ENCODE measurements around the gene ZFHX2.

Gene ZFHX2

GRCh38 chr14:23577004-23577681, 25.6 kb upstream of the ZFHX2 start:
- TF ChIP-seq EP300 (IDR thresholded peaks at IDR 0.05; ENCODE audit: borderline replicate concordance) (no peak), TCF12 (IDR thresholded peaks at IDR 0.05; ENCODE audit: low read depth) (no peak), CREB1 (IDR thresholded peaks at IDR 0.05; ENCODE audit: low read depth) (no peak), TAF1 (IDR thresholded peaks at IDR 0.05; ENCODE audit: low read depth) (no peak), REST (IDR thresholded peaks at IDR 0.05; ENCODE audit: low read depth) (no peak)

GRCh38 chr14:23573384-23574015, 21.9 kb upstream of the ZFHX2 start:
- TF ChIP-seq YY1 (IDR thresholded peaks at IDR 0.05; ENCODE audit: low read depth) (no peak), ZBTB7A (IDR thresholded peaks at IDR 0.05; ENCODE audit: low read depth) (no peak), EGR1 (IDR thresholded peaks at IDR 0.05) (no peak), FOXM1 (IDR thresholded peaks at IDR 0.05; ENCODE audit: borderline replicate concordance, low read depth) (no peak)

- TF ChIP-seq NFIC (IDR thresholded peaks at IDR 0.05) (no peak), CEBPB (IDR thresholded peaks at IDR 0.05) (no peak), FOXM1 (IDR thresholded peaks at IDR 0.05; ENCODE audit: borderline replicate concordance, low read depth) (no peak), MAX (IDR thresholded peaks at IDR 0.05) (no peak), CREB1 (IDR thresholded peaks at IDR 0.05; ENCODE audit: low read depth) (no peak), TAF1 (IDR thresholded peaks at IDR 0.05; ENCODE audit: low read depth) (no peak), TCF12 (IDR thresholded peaks at IDR 0.05; ENCODE audit: low read depth) (no peak), ZBTB7A (IDR thresholded peaks at IDR 0.05; ENCODE audit: low read depth) (no peak), REST (IDR thresholded peaks at IDR 0.05; ENCODE audit: low read depth) (no peak), TEAD4 (IDR thresholded peaks at IDR 0.05) (no peak), USF1 (IDR thresholded peaks at IDR 0.05) (no peak), RAD21 (IDR thresholded peaks at IDR 0.05; ENCODE audit: low read depth) (no peak), EP300 (IDR thresholded peaks at IDR 0.05; ENCODE audit: borderline replicate concordance) (no peak), EGR1 (IDR thresholded peaks at IDR 0.05) (no peak), YY1 (IDR thresholded peaks at IDR 0.05; ENCODE audit: low read depth) (no peak)
These were observed 21.3 kb upstream of the ZFHX2 start for GRCh38 chr14:23572836-23573235.

GRCh38 chr14:23572524-23572828, 20.9 kb upstream of the ZFHX2 start:
- TF ChIP-seq EGR1 (IDR thresholded peaks at IDR 0.05) (no peak), MAX (IDR thresholded peaks at IDR 0.05) (no peak), CREB1 (IDR thresholded peaks at IDR 0.05; ENCODE audit: low read depth) (no peak), FOXM1 (IDR thresholded peaks at IDR 0.05; ENCODE audit: borderline replicate concordance, low read depth) (no peak), YY1 (IDR thresholded peaks at IDR 0.05; ENCODE audit: low read depth) (no peak), USF1 (IDR thresholded peaks at IDR 0.05) (no peak), ZBTB7A (IDR thresholded peaks at IDR 0.05; ENCODE audit: low read depth) (no peak), TCF12 (IDR thresholded peaks at IDR 0.05; ENCODE audit: low read depth) (no peak), NFIC (IDR thresholded peaks at IDR 0.05) (no peak), REST (IDR thresholded peaks at IDR 0.05; ENCODE audit: low read depth) (no peak), EP300 (IDR thresholded peaks at IDR 0.05; ENCODE audit: borderline replicate concordance) (no peak), TEAD4 (IDR thresholded peaks at IDR 0.05) (no peak), CEBPB (IDR thresholded peaks at IDR 0.05) (no peak), TAF1 (IDR thresholded peaks at IDR 0.05; ENCODE audit: low read depth) (no peak), RAD21 (IDR thresholded peaks at IDR 0.05; ENCODE audit: low read depth) (no peak)
